Measurements from ENCODE around the gene BLOC1S3.

BLOC1S3 gene

GRCh38 chr19:45178262-45179071, at the start of gene BLOC1S3:
TSS of gene BLOC1S3 (plus strand) at chr19:45178784. CDS start at chr19:45179297, 513 bp downstream.
- peak; percentile 100 for DNase-seq

GRCh38 chr19:45128806-45129205, 49.8 kb upstream of the BLOC1S3 start:
- no peak for DNase-seq

- DNase-seq, result no peak
These were observed 48.3 kb upstream of the BLOC1S3 start for GRCh38 chr19:45130236-45130635.

GRCh38 chr19:45130888-45131615, 47.5 kb upstream of the BLOC1S3 start:
- peak; percentile 22 to 23 for DNase-seq

GRCh38 chr19:45133661-45134060, 44.9 kb upstream of the BLOC1S3 start:
- no peak for DNase-seq

- DNase-seq, result no peak
These were observed 43.3 kb upstream of the BLOC1S3 start for GRCh38 chr19:45135176-45135885.

- DNase-seq, result no peak
These were observed 41.9 kb upstream of the BLOC1S3 start for GRCh38 chr19:45136507-45137178.

- no peak for DNase-seq
These were observed 41.3 kb upstream of the BLOC1S3 start for GRCh38 chr19:45137179-45137761.

- DNase-seq, result no peak
These were observed 40.3 kb upstream of the BLOC1S3 start for GRCh38 chr19:45138303-45138751.

- DNase-seq, result no peak
These were observed 39.1 kb upstream of the BLOC1S3 start for GRCh38 chr19:45139286-45140143.

GRCh38 chr19:45140144-45140503, 38.5 kb upstream of the BLOC1S3 start:
- DNase-seq, result no peak

- DNase-seq, result no peak
These were observed 38.1 kb upstream of the BLOC1S3 start for GRCh38 chr19:45140533-45140932.

GRCh38 chr19:45141203-45141900, 37.2 kb upstream of the BLOC1S3 start:
- DNase-seq, result no peak

- no peak for DNase-seq
These were observed 36.4 kb upstream of the BLOC1S3 start for GRCh38 chr19:45142016-45142725.

- DNase-seq, result no peak
These were observed 35.9 kb upstream of the BLOC1S3 start for GRCh38 chr19:45142726-45143110.

- DNase-seq, result no peak
These were observed 33.9 kb upstream of the BLOC1S3 start for GRCh38 chr19:45144431-45145269.

- DNase-seq, result no peak
These were observed 33.1 kb upstream of the BLOC1S3 start for GRCh38 chr19:45145270-45146189.

- no peak for DNase-seq
These were observed 32.3 kb upstream of the BLOC1S3 start for GRCh38 chr19:45146251-45146650.
